ENCODE measurements around the gene ZNF768. TPM values are rescaled to one million over a fixed set of nuclear protein-coding genes. Genes with fewer than 3 reads are reported as not detected.

ZNF768 gene
- total and polyA plus RNA-seq, 12 donors, result 8.7 to 103 (median 30.9) TPM

DNA sequence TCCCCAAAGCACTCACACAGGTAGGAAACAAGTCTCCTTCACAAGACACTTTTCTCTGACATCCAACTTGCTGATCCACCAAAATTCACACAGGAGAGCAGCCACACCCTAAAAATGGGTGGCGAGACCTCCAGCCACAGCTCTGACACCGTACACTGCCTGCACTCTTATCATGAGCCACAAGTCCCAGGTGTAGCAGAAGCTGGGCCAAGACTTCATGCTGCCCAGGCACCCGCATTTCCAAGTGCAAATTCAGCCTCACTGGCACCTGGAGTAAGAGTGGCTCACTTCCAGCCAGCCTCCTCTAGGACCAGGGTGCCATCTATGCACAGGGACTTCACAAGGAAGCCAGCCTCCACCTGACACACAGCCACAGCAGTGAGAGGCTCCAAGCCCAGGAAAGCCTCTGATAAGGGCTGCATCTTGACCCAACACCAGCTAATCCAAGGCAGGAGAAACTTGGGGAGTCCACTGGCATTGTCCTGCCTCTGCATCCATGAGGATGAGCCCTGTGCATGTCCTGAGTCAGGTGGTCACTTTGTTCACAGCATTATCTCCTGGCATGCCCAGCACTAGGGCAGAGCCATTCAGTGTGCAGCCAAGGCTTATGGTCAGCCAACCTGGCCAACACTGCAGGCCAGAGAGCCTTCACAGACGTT lies 2.6 kb upstream of the ZNF768 start:
- peaks cover 0 to 16% of the 10 kb centered on the region in 2 donors for H3K36me3 ChIP-seq (replicated peaks in 1 of 2)
- H3K27ac ChIP-seq, result no peak overlapping the region
- H3K4me3 ChIP-seq, result no peak overlapping the region
- TF ChIP-seq POLR2A (IDR thresholded peaks at IDR 0.05), result no peak
- TF ChIP-seq, protein P1, sequence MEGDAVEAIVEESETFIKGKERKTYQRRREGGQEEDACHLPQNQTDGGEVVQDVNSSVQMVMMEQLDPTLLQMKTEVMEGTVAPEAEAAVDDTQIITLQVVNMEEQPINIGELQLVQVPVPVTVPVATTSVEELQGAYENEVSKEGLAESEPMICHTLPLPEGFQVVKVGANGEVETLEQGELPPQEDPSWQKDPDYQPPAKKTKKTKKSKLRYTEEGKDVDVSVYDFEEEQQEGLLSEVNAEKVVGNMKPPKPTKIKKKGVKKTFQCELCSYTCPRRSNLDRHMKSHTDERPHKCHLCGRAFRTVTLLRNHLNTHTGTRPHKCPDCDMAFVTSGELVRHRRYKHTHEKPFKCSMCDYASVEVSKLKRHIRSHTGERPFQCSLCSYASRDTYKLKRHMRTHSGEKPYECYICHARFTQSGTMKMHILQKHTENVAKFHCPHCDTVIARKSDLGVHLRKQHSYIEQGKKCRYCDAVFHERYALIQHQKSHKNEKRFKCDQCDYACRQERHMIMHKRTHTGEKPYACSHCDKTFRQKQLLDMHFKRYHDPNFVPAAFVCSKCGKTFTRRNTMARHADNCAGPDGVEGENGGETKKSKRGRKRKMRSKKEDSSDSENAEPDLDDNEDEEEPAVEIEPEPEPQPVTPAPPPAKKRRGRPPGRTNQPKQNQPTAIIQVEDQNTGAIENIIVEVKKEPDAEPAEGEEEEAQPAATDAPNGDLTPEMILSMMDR (IDR thresholded peaks at IDR 0.05), result no peak
- H3K4me1 ChIP-seq (replicated peaks in 1 of 2), result peaks cover 13 to 18% of the 10 kb centered on the region in 2 donors
- H3K27me3 ChIP-seq, result no peaks in the 10 kb centered on the region
- intact Hi-C loops (cut with DNase I), result loop anchor here (5.0 to 10.0 kb wide), 2 partner anchors 82 to 84 kb away; partner anchors contain the start of gene SEPHS2 (in 2 of the 2)
- no peak for DNase-seq
- 33 to 76% (median 71%) methylated on average over 1 to 4 of the region's 4 CpGs for WGBS, 4 donors
- H3K9me3 ChIP-seq (replicated peaks in 1 of 3), result no peaks in the 10 kb centered on the region

DNA sequence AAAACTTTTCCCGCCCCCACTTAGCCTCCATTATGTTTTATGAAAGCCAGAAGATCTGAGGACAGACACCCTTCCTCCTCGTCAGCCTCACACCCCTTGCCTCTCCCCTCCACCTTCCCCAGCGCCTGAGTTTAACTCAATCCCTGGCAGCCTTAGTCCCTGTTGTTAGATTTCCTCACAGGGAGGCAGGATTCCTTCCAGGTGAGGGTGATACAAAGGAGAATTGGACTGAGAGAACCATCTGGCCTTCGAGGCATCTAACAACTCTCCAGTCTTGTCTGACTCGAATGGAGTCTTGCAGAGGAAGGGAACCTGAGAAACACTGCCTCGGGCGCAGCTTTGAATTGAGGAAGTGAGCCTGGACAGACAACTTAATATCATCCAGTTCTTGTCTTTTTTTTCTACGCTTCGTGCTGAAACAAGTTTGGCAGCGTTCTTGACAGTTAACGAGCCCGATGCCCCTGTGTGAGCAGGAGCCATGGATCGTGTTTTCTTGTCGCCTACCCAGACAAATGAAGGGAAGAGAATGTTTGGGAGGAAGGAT lies 1.3 kb upstream of the ZNF768 start:
- intact Hi-C loops (cut with DNase I), result loop anchor here (5.0 to 10.0 kb wide), 2 partner anchors 80 to 83 kb away; partner anchors contain the start of gene SEPHS2 (in 2 of the 2)
- Histone ChIP-seq H3K9me3 (replicated peaks in 1 of 3) (no peaks in the 10 kb centered on the region), H3K4me3 (peak overlapping the region in 1 of 4 donors; percentile 86), H3K4me1 (replicated peaks in 1 of 2) (peaks cover 7 to 13% of the 10 kb centered on the region in 2 donors), H3K36me3 (replicated peaks in 1 of 2) (peaks cover 0 to 14% of the 10 kb centered on the region in 2 donors), H3K27me3 (no peaks in the 10 kb centered on the region), H3K27ac (peak overlapping the region; percentile 54 to 98 (median 94))
- no peak for TF ChIP-seq POLR2A (IDR thresholded peaks at IDR 0.05)
- TF ChIP-seq, protein P1 (IDR thresholded peaks at IDR 0.05), result peak in 1 of 6 experiments; percentile 5
- WGBS, 4 donors, result 13 to 16% (median 15%) methylated on average over 14 of the region's 14 CpGs
- DNase-seq, result peak in 2 of 7 donors; percentile 41 to 65

DNA sequence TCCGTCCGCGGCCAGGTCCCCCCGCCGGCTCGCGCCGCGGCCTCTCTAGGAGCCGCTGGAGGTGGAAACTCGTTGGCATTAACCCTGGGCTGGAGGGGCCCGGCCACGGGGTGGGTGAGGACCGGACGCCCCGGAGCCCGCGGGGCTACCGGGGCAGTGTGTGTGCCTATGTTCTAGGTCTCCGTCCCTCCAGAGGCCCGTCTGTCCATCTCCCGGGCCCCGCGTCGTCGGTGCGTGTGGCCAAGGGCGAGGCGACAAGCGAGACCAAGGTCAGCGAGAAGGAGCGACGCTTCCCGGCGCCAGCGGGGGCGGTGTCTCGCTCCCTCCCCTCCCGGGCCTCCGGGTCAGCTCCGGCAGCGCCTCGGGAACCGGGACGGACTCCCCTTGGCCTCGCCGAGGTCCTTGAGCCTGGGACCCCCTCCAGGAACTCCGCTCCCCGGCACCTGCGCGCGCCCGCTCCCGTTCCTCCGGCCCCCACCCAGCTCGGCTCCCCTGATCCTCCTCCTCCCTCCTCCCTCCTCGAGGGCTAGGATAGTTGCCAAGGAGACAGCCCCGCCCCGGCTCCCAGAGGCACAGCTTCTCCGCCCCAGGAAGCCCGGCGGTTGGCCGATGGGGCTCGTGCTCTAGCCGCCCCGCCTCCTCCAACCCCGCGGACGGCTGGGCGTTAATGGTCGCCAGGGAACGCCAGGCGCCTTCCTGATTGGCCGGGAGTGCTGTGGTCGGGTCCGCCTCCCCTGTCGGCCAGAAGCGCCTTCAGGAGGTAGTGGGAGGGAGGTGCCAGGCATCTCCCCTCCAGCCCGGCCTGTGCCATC lies 663 bp upstream of the ZNF768 start:
- Histone ChIP-seq H3K4me3 (peak overlapping the region in 3 of 4 donors; percentile 35 to 86 (median 51)), H3K4me1 (replicated peaks in 1 of 2) (peaks cover 7 to 13% of the 10 kb centered on the region in 2 donors), H3K9me3 (replicated peaks in 1 of 3) (no peaks in the 10 kb centered on the region), H3K36me3 (replicated peaks in 1 of 2) (peaks cover 0 to 7% of the 10 kb centered on the region in 2 donors), H3K27ac (peak overlapping the region; percentile 94 to 98 (median 95)), H3K27me3 (no peaks in the 10 kb centered on the region)
- peak; percentile 42 to 71 for TF ChIP-seq POLR2A (IDR thresholded peaks at IDR 0.05)
- TF ChIP-seq, protein P1 (IDR thresholded peaks at IDR 0.05), result peak in 5 of 6 experiments; percentile 14 to 53 (median 45)
- intact Hi-C loops (cut with DNase I), result loop anchor here (5.0 to 10.0 kb wide), 2 partner anchors 80 to 82 kb away; partner anchors contain the start of gene SEPHS2 (in 2 of the 2)
- DNase-seq, result peak; percentile 98 to 99 (median 99)
- WGBS, 4 donors, result 0% methylated on average over 71 to 79 of the region's 79 CpGs; no CpG with 5 or more reads in 2 of the 4 donors

DNA sequence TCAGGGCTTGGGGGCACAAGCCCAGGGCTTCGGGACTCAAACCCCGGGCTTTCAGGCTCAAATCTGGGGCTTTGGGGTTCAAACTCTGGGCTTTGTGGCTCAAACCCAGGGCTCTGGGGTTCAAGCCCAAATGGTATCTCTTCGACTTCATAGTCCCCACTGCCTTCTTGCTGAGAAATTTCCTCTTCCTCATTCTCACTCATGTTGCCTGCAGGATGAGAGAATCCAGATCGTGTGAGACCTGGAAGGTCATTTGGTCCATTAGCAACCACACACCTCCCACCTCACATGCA lies 576 bp downstream of the ZNF768 start:
- H3K36me3 ChIP-seq (replicated peaks in 1 of 2), result no peaks in the 10 kb centered on the region
- H3K27ac ChIP-seq, result peak overlapping the region in 4 of 5 donors; percentile 94 to 98 (median 96)
- peaks cover 7 to 13% of the 10 kb centered on the region in 2 donors for H3K4me1 ChIP-seq (replicated peaks in 1 of 2)
- no peak for DNase-seq
- H3K9me3 ChIP-seq (replicated peaks in 1 of 3), result no peaks in the 10 kb centered on the region
- intact Hi-C loops (cut with DNase I), result loop anchor here (5.0 to 10.0 kb wide), 2 partner anchors 78 to 81 kb away; partner anchors contain the start of gene SEPHS2 (in 2 of the 2)
- H3K27me3 ChIP-seq, result no peaks in the 10 kb centered on the region
- TF ChIP-seq, protein P1 (IDR thresholded peaks at IDR 0.05), result no peak
- TF ChIP-seq POLR2A (IDR thresholded peaks at IDR 0.05), result no peak
- peak overlapping the region in 2 of 4 donors; percentile 51 to 86 for H3K4me3 ChIP-seq
- 53 to 56% (median 55%) methylated on average over 4 of the region's 4 CpGs for WGBS, 4 donors

Measured in adrenal gland (tissue), 12 donors.